Vagina (tissue), 2 donors: ENCODE data around the gene KIF21B. TPM values are rescaled to one million over a fixed set of nuclear protein-coding genes. Genes with fewer than 3 reads are reported as not detected.

ENCODE experiments used
- DNase-seq, 2 donors: peaks; one replicate each; pipeline ENCODE4 v3.0.0-alpha.2; 2017; ENCODE audit errors: extremely low spot score in 2 of 2
- H3K27ac ChIP-seq: fragments of 200-600 bp; sonication (generic); one replicate; pipeline ENCODE4 v1.5.1; 2019
- H3K27me3 ChIP-seq: fragments of 200-600 bp; sonication (generic); one replicate; pipeline ENCODE4 v1.5.1; 2019
- H3K36me3 ChIP-seq, 2 donors: fragments of 200-600 bp; sonication (generic); one replicate each; pipeline ENCODE4 v1.5.1; 2017 to 2019
- H3K4me1 ChIP-seq: fragments of 200-600 bp; sonication (generic); one replicate; pipeline ENCODE4 v1.5.1; 2019
- H3K4me3 ChIP-seq, 2 donors: fragments of 200-600 bp; sonication (generic); 1 replicate in 1 of 2; 2 replicates in 1 of 2; pipeline ENCODE4 v1.5.1; 2016 to 2019
- H3K9me3 ChIP-seq: fragments of 200-600 bp; sonication (generic); one replicate; pipeline ENCODE4 v1.5.1; 2019
- CTCF ChIP-seq, 3 experiments: fragments of 450-650 bp in 2 of 3; fragments of 200-600 bp in 1 of 3; sonication (generic) in 1 of 3; IDR thresholded peaks; one replicate each; pipeline ENCODE4 v1.5.1; 2017 to 2019; ENCODE audit warnings: antibody characterized with exemption in 3 of 3, mild to moderate bottlenecking in 2 of 3, moderate library complexity in 2 of 3
- POLR2A ChIP-seq, 2 donors: fragments of 450-650 bp; IDR thresholded peaks; one replicate each; pipeline ENCODE4 v1.6.1; 2017; ENCODE audit warnings: antibody characterized with exemption in 2 of 2, mild to moderate bottlenecking in 2 of 2, moderate library complexity in 2 of 2
- POLR2AphosphoS5 ChIP-seq, 2 donors: sonication (generic); formaldehyde crosslinking; IDR thresholded peaks; one replicate each; pipeline ENCODE4 v1.9.0; 2017; ENCODE audit warnings: antibody characterized with exemption in 2 of 2, mild to moderate bottlenecking in 2 of 2, low read depth in 1 of 2; ENCODE audit not compliant: insufficient read depth in 1 of 2
- intact Hi-C: fragments of 100-400 bp; cut with DNase I; formaldehyde crosslinking; loops from one replicate; pipeline ENCODE4 v1.15.1; 2023
- total RNA-seq: library from RNA; depleted of rRNA; stranded (reverse); fragments of >200 nt; gene quantifications from one replicate; pipeline ENCODE4 v1.2.3, GENCODE V29; 2016

The KIF21B gene
- total RNA-seq, 1 donor from 2014 or later, result 4.7 TPM

- DNase-seq, result no peak
- intact Hi-C loops, result no loop called here
- Histone ChIP-seq H3K9me3 (no peaks in the 10 kb centered on the region), H3K27ac (no peak overlapping the region), H3K4me1 (no peaks in the 10 kb centered on the region), H3K4me3 (no peak overlapping the region), H3K27me3 (no peaks in the 10 kb centered on the region), H3K36me3 (no peaks in the 10 kb centered on the region)
- no peak for TF ChIP-seq POLR2A (IDR thresholded peaks at IDR 0.05)
- TF ChIP-seq POLR2AphosphoS5 (IDR thresholded peaks at IDR 0.05; ENCODE audit: insufficient read depth in 1 of 2, low read depth in 1 of 2), result no peak
- TF ChIP-seq CTCF (IDR thresholded peaks at IDR 0.05), result no peak
These were observed 43.1 kb downstream of the KIF21B start for GRCh38 chr1:200980452-200980772.

GRCh38 chr1:200979574-200980451, 43.7 kb downstream of the KIF21B start:
- TF ChIP-seq POLR2AphosphoS5 (IDR thresholded peaks at IDR 0.05; ENCODE audit: insufficient read depth in 1 of 2, low read depth in 1 of 2), result no peak
- TF ChIP-seq POLR2A (IDR thresholded peaks at IDR 0.05), result no peak
- no peak for TF ChIP-seq CTCF (IDR thresholded peaks at IDR 0.05)
- H3K4me3 ChIP-seq, result no peak overlapping the region
- intact Hi-C loops, result no loop called here
- H3K27ac ChIP-seq, result no peak overlapping the region
- no peaks in the 10 kb centered on the region for H3K4me1 ChIP-seq
- DNase-seq, result no peak
- H3K27me3 ChIP-seq, result no peaks in the 10 kb centered on the region
- no peaks in the 10 kb centered on the region for H3K9me3 ChIP-seq
- H3K36me3 ChIP-seq, result no peaks in the 10 kb centered on the region

GRCh38 chr1:200977071-200977754, 46.3 kb downstream of the KIF21B start:
- intact Hi-C loops, result loop anchor here (2.0 kb wide), 1 partner anchor 136 kb away; the partner anchor contains the start of gene CACNA1S
- H3K27me3 ChIP-seq, result no peaks in the 10 kb centered on the region
- H3K36me3 ChIP-seq, result no peaks in the 10 kb centered on the region

GRCh38 chr1:200976634-200977033, 46.9 kb downstream of the KIF21B start:
- intact Hi-C loops, result loop anchor here (2.0 kb wide), 1 partner anchor 136 kb away; the partner anchor contains the start of gene CACNA1S
- H3K4me1 ChIP-seq, result peaks cover 4% of the 10 kb centered on the region
- H3K27me3 ChIP-seq, result no peaks in the 10 kb centered on the region
- H3K36me3 ChIP-seq, result no peaks in the 10 kb centered on the region
- H3K4me3 ChIP-seq, result no peak overlapping the region
- DNase-seq, result no peak
- no peak overlapping the region for H3K27ac ChIP-seq
- TF ChIP-seq POLR2A (IDR thresholded peaks at IDR 0.05) (no peak), CTCF (IDR thresholded peaks at IDR 0.05) (no peak), POLR2AphosphoS5 (IDR thresholded peaks at IDR 0.05; ENCODE audit: insufficient read depth in 1 of 2, low read depth in 1 of 2) (no peak)
- H3K9me3 ChIP-seq, result no peaks in the 10 kb centered on the region

More at GRCh38 chr1:200977071-200977754, 46.3 kb downstream of the KIF21B start:
- no peak overlapping the region for H3K27ac ChIP-seq
- TF ChIP-seq POLR2A (IDR thresholded peaks at IDR 0.05), result no peak
- TF ChIP-seq CTCF (IDR thresholded peaks at IDR 0.05), result no peak
- TF ChIP-seq POLR2AphosphoS5 (IDR thresholded peaks at IDR 0.05; ENCODE audit: insufficient read depth in 1 of 2, low read depth in 1 of 2), result no peak
- H3K4me1 ChIP-seq, result peaks cover 2% of the 10 kb centered on the region
- H3K9me3 ChIP-seq, result no peaks in the 10 kb centered on the region
- no peak for DNase-seq
- H3K4me3 ChIP-seq, result no peak overlapping the region
